LNCAP (cell line): ENCODE data around the gene TARBP2.

Experiments
- CTCF ChIP-seq: fragments of 450-650 bp; IDR thresholded peaks from 2 replicates; pipeline ENCODE4 v1.5.1; 2017; ENCODE audit warnings: mild to moderate bottlenecking

TARBP2 gene

GRCh38 chr12:53466640-53467039, 34.4 kb upstream of the TARBP2 start:
- no peak for TF ChIP-seq CTCF

GRCh38 chr12:53467082-53467481, 34.0 kb upstream of the TARBP2 start:
- no peak for TF ChIP-seq CTCF

GRCh38 chr12:53467880-53468279, 33.2 kb upstream of the TARBP2 start:
- no peak for TF ChIP-seq CTCF

- no peak for TF ChIP-seq CTCF
Observed at GRCh38 chr12:53468282-53468681, 32.8 kb upstream of the TARBP2 start.

- no peak for TF ChIP-seq CTCF
Observed at GRCh38 chr12:53472056-53472582, 29.0 kb upstream of the TARBP2 start.

GRCh38 chr12:53474077-53474476, 27.0 kb upstream of the TARBP2 start:
- TF ChIP-seq CTCF = no peak

- no peak for TF ChIP-seq CTCF
Observed at GRCh38 chr12:53474819-53475218, 26.3 kb upstream of the TARBP2 start.

GRCh38 chr12:53476769-53477209, 24.3 kb upstream of the TARBP2 start:
- peak; percentile 40; the same call in 1 of the 2 replicates for TF ChIP-seq CTCF
